ENCODE measurements around the gene KCNJ14. TPM values are rescaled to one million over a fixed set of nuclear protein-coding genes. Genes with fewer than 3 reads are reported as not detected.

Gene KCNJ14
- total RNA-seq, 1 donor from 2014 or later = 0.27 TPM

GRCh38 chr19:48417421-48417820 lies 38.0 kb upstream of the KCNJ14 start:
- Histone ChIP-seq H3K36me3 (no peaks in the 10 kb centered on the region), H3K9me3 (replicated peaks) (no peaks in the 10 kb centered on the region), H3K4me1 (peaks cover 23% of the 10 kb centered on the region), H3K4me3 (no peak overlapping the region), H3K27ac (replicated peaks) (peak overlapping the region; percentile 61), H3K27me3 (ENCODE audit: low read depth) (peaks cover 17% of the 10 kb centered on the region)
- intact Hi-C loops (cut with micrococcal nuclease) = no loop called here
- TF ChIP-seq, protein P1, sequence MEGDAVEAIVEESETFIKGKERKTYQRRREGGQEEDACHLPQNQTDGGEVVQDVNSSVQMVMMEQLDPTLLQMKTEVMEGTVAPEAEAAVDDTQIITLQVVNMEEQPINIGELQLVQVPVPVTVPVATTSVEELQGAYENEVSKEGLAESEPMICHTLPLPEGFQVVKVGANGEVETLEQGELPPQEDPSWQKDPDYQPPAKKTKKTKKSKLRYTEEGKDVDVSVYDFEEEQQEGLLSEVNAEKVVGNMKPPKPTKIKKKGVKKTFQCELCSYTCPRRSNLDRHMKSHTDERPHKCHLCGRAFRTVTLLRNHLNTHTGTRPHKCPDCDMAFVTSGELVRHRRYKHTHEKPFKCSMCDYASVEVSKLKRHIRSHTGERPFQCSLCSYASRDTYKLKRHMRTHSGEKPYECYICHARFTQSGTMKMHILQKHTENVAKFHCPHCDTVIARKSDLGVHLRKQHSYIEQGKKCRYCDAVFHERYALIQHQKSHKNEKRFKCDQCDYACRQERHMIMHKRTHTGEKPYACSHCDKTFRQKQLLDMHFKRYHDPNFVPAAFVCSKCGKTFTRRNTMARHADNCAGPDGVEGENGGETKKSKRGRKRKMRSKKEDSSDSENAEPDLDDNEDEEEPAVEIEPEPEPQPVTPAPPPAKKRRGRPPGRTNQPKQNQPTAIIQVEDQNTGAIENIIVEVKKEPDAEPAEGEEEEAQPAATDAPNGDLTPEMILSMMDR (IDR thresholded peaks at IDR 0.05; ENCODE audit: borderline replicate concordance) = no peak
- no peak for DNase-seq

- no peak overlapping the region for H3K4me3 ChIP-seq
- peaks cover 23% of the 10 kb centered on the region for H3K4me1 ChIP-seq
- TF ChIP-seq, protein P1 (IDR thresholded peaks at IDR 0.05; ENCODE audit: borderline replicate concordance) = no peak
- intact Hi-C loops (cut with micrococcal nuclease) = no loop called here
- H3K27ac ChIP-seq (replicated peaks) = peak overlapping the region; percentile 61
- peaks cover 17% of the 10 kb centered on the region for H3K27me3 ChIP-seq (ENCODE audit: low read depth)
- no peaks in the 10 kb centered on the region for H3K9me3 ChIP-seq (replicated peaks)
- H3K36me3 ChIP-seq = no peaks in the 10 kb centered on the region
- DNase-seq = no peak
Measured at GRCh38 chr19:48418317-48419064, 36.9 kb upstream of the KCNJ14 start.

- peaks cover 23% of the 10 kb centered on the region for H3K4me1 ChIP-seq
- no peaks in the 10 kb centered on the region for H3K9me3 ChIP-seq (replicated peaks)
- H3K27ac ChIP-seq (replicated peaks) = no peak overlapping the region
- H3K36me3 ChIP-seq = no peaks in the 10 kb centered on the region
- TF ChIP-seq, protein P1 (IDR thresholded peaks at IDR 0.05; ENCODE audit: borderline replicate concordance) = no peak
- intact Hi-C loops (cut with micrococcal nuclease) = no loop called here
- H3K27me3 ChIP-seq (ENCODE audit: low read depth) = peaks cover 15% of the 10 kb centered on the region
- no peak overlapping the region for H3K4me3 ChIP-seq
- DNase-seq = peak; percentile 43
Measured at GRCh38 chr19:48419158-48419920, 36.0 kb upstream of the KCNJ14 start.

GRCh38 chr19:48421548-48421947 lies 33.8 kb upstream of the KCNJ14 start:
- TF ChIP-seq, protein P1 (IDR thresholded peaks at IDR 0.05; ENCODE audit: borderline replicate concordance) = no peak
- no peaks in the 10 kb centered on the region for H3K9me3 ChIP-seq (replicated peaks)
- no peaks in the 10 kb centered on the region for H3K36me3 ChIP-seq
- H3K4me1 ChIP-seq = peaks cover 8% of the 10 kb centered on the region
- no peak overlapping the region for H3K4me3 ChIP-seq
- H3K27me3 ChIP-seq (ENCODE audit: low read depth) = peaks cover 6% of the 10 kb centered on the region
- no peak overlapping the region for H3K27ac ChIP-seq (replicated peaks)
- DNase-seq = no peak
- intact Hi-C loops (cut with micrococcal nuclease) = no loop called here

DNA sequence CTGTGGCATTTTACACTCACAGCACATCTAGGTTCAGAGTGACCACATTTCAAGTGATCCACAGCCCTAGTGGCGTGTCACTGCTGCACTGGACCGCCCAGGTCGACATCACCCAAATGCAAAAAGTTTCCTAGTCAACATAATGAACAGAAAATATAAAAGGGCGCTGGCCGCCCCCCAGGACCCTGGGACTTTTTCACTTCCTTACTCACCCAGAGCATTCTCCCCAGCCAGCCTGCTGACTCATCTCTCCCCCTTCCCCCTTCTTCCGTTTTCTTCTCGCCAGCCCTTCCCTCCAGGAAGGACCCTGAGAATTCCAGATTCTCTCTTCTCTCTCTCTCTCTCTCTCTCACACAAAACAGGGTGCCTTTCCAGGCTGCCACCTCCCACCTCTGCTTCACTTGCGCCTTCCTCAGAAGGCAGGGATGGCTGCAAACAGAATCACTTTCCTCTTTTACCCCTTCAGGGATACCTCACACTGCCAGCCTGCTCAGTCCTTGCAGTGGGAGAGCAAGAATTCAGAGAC lies 30.6 kb upstream of the KCNJ14 start:
- H3K4me3 ChIP-seq = no peak overlapping the region

More for the DNA sequence above, 30.6 kb upstream of the KCNJ14 start:
- TF ChIP-seq, protein P1 (IDR thresholded peaks at IDR 0.05; ENCODE audit: borderline replicate concordance) = no peak
- intact Hi-C loops (cut with micrococcal nuclease) = no loop called here
- Histone ChIP-seq H3K27me3 (ENCODE audit: low read depth) (no peaks in the 10 kb centered on the region), H3K4me1 (no peaks in the 10 kb centered on the region), H3K27ac (replicated peaks) (no peak overlapping the region), H3K9me3 (replicated peaks) (no peaks in the 10 kb centered on the region), H3K36me3 (no peaks in the 10 kb centered on the region)
- DNase-seq = no peak
